Heart right ventricle (tissue), 16 donors: ENCODE measurements around the gene GAL3ST2. TPM values are rescaled to one million over a fixed set of nuclear protein-coding genes. Genes with fewer than 3 reads are reported as not detected.
A peak's percentile ranks its signal among the peaks of the same experiment; 100 is the strongest.
"Not testable (repeated sequence)": the region's sequence is repeated elsewhere in the genome, so short reads cannot be mapped to it uniquely, and the experiment has no call there.

Source experiments
- ATAC-seq, 8 donors: fragments of 200-7000 bp; cut with Tn5 transposase; one replicate each; pipeline ENCODE4 v1.9.1; 2020; ENCODE audit warnings: mild to moderate bottlenecking in 8 of 8, moderate library complexity in 8 of 8, moderate number of reproducible peaks in 1 of 8
- DNase-seq, 2 donors: peaks; one replicate each; pipeline ENCODE4 v3.0.0-alpha.2; 2020
- H3K27ac ChIP-seq, 10 donors: fragments of 200-600 bp; sonication (generic) in 2 of 10; one replicate each; pipeline versions ENCODE4 v1.5.0 to v1.8.0; 2020 to 2022; ENCODE audit warnings: mild to moderate bottlenecking in 3 of 10
- H3K27me3 ChIP-seq, 7 donors: fragments of 200-600 bp; one replicate each; pipeline ENCODE4 v1.8.0; 2021 to 2022; ENCODE audit warnings: mild to moderate bottlenecking in 2 of 7
- H3K36me3 ChIP-seq, 9 donors: fragments of 200-600 bp; sonication (generic) in 1 of 9; one replicate each; pipeline versions ENCODE4 v1.5.0 to v1.8.0; 2020 to 2022; ENCODE audit warnings: mild to moderate bottlenecking in 2 of 9
- H3K4me1 ChIP-seq, 9 donors: fragments of 200-600 bp; sonication (generic) in 1 of 9; one replicate each; pipeline versions ENCODE4 v1.5.0 to v1.8.0; 2020 to 2022; ENCODE audit warnings: mild to moderate bottlenecking in 4 of 9
- H3K4me3 ChIP-seq, 10 donors: fragments of 200-600 bp; sonication (generic) in 2 of 10; one replicate each; pipeline versions ENCODE4 v1.5.0 to v1.8.0; 2020 to 2022; ENCODE audit warnings: mild to moderate bottlenecking in 7 of 10, moderate library complexity in 2 of 10
- H3K9me3 ChIP-seq, 11 donors: fragments of 200-600 bp in 10 of 11; sonication (generic) in 2 of 11; one replicate each; pipeline versions ENCODE4 v1.5.0 to v1.8.0; 2013 to 2022; ENCODE audit warnings: mild to moderate bottlenecking in 2 of 11, control low read depth in 1 of 11, moderate library complexity in 1 of 11
- CTCF ChIP-seq, 9 donors: fragments of 200-600 bp; sonication (generic) in 2 of 9; IDR thresholded peaks; one replicate each; pipeline versions ENCODE4 v1.5.0 to v1.8.0; 2021 to 2022; ENCODE audit warnings: antibody characterized with exemption in 9 of 9, mild to moderate bottlenecking in 5 of 9, moderate library complexity in 1 of 9
- WGBS, 2 donors: extraction: QIAGEN DNeasy Blood & Tissue Kit; methylation state at CpG; one replicate each; pipeline ENCODE4 v1.1.7; 2013; ENCODE audit warnings: inconsistent platforms in 1 of 2; 5-methylcytosine and 5-hydroxymethylcytosine counted together
- intact Hi-C, 10 donors: fragments of 100-400 bp; cut with DNase I; formaldehyde crosslinking; loops; one replicate each; pipeline versions ENCODE4 v1.11.1 to v1.14.2; 2022
- polyA plus RNA-seq, 2 donors: library from polyadenylated mRNA; stranded (reverse); fragments of 200-250 nt; gene quantifications; one replicate each; pipeline ENCODE4 v1.2.3, GENCODE V29; 2013
- total RNA-seq, 10 donors: library from RNA; stranded (reverse); fragmentation: NEBNext Ultra II Directional in 3 of 10; extraction: Animal tissue kit (Norgen Biotek cat#: 25700) in 3 of 10; gene quantifications; one replicate each; pipeline versions ENCODE4 v1.2.1 to v1.2.4, GENCODE V29; 2021 to 2023
- donor health status: Arrhythmogenic right ventricular cardiomyopathy.
- donor health status: ischemic (EF 13 %, LVEDD 7.1; RV severe dilation, severe dysfunction).
- donor health status: healthy with polysubstance abuse.
- donor health status: DM: no; HTN: yes; CAD: no.
- donor health status: DM: no; HTN: no; CAD: no.
- donor health status: ischemic (EF 25% LVEDD 6.9; RV normal size, moderate dysfunction).
- donor health status: ischemic (EF 25% LVEDD 5.7; RV mildly dilated, moderate dysfunction).
- donor health status: healthy.
- donor health status: DM: yes; HTN: yes; CAD: no.
- donor health status: Ischemic cardiomyopathy.
- donor health status: ischemic (EF 35%, LVEDD 5.7; RV mildly dilated, moderate dysfunction).
- donor health status: nonischemic (EF 11% LVEDD 7.7; RV severe dilation, severe dysfunction).
- donor health status: DM: yes; HTN: yes; CAD: no.
- donor health status: PGD.
- donor health status: ischemic (EF 29% LVEDD 5.4; RV normal size, mild dysfunction).
- donor health status: nonischemic (EF 23%, LVEDD 6.1; RV moderate dilation, normal function).

Gene GAL3ST2
- total and polyA plus RNA-seq, 12 donors = 0.19 to 0.28 (median 0.23) TPM; not detected in 9

- peaks cover 0 to 4% (median 0%) of the 10 kb centered on the region in 7 donors for H3K27me3 ChIP-seq
- 81 to 85% methylated on average over 25 of the region's 25 CpGs for WGBS, 2 donors
- no peak for DNase-seq
Observed at GRCh38 chr2:241818229-241818942, 41.8 kb downstream of the GAL3ST2 start.

DNA sequence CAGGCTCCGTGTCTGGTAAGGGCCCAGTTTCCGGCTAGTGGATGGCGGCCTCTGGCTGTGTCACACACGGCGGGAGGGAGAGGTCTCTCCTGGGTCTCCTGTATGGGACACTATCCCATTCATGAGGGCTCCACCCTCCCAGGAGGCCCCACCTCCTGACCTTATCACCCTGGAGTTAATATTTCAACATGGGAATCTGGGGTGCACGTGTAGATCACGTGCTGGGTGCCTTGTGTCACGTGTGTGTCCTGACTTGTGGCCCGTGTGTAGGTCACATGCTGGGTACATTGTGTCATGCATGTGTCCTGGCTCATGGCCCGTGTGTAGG, 42.3 kb downstream of the GAL3ST2 start:
- H3K4me3 ChIP-seq = no peak overlapping the region
- H3K9me3 ChIP-seq = no peaks in the 10 kb centered on the region
- WGBS, 2 donors = 73 to 79% methylated on average over 10 of the region's 10 CpGs
- peaks cover 0 to 34% (median 0%) of the 10 kb centered on the region in 9 donors for H3K4me1 ChIP-seq
- ATAC-seq (no peak), DNase-seq (no peak)
- H3K27me3 ChIP-seq = peaks cover 0 to 4% (median 0%) of the 10 kb centered on the region in 7 donors
- H3K36me3 ChIP-seq = no peaks in the 10 kb centered on the region
- H3K27ac ChIP-seq = no peak overlapping the region
- no peak for TF ChIP-seq CTCF (IDR thresholded peaks at IDR 0.05)
- intact Hi-C loops = no loop called here

More at GRCh38 chr2:241818229-241818942, 41.8 kb downstream of the GAL3ST2 start:
- intact Hi-C loops = no loop called here
- Histone ChIP-seq H3K9me3 (no peaks in the 10 kb centered on the region), H3K4me3 (no peak overlapping the region), H3K36me3 (no peaks in the 10 kb centered on the region), H3K27ac (peak overlapping the region in 1 of 10 donors; percentile 30), H3K4me1 (peaks cover 0 to 36% (median 1%) of the 10 kb centered on the region in 9 donors)
- no peak for ATAC-seq
- no peak for TF ChIP-seq CTCF (IDR thresholded peaks at IDR 0.05)

- peaks cover 0 to 34% (median 0%) of the 10 kb centered on the region in 9 donors for H3K4me1 ChIP-seq
- WGBS, 2 donors = 82 to 83% methylated on average over 27 of the region's 27 CpGs
- H3K27me3 ChIP-seq, H3K4me3 ChIP-seq, DNase-seq, intact Hi-C loops, H3K36me3 ChIP-seq, H3K9me3 ChIP-seq, ATAC-seq: not testable (repeated sequence)
- H3K27ac ChIP-seq = peak overlapping the region in 1 of 10 donors; percentile 59
Observed at GRCh38 chr2:241819947-241820624, 43.5 kb downstream of the GAL3ST2 start.

DNA sequence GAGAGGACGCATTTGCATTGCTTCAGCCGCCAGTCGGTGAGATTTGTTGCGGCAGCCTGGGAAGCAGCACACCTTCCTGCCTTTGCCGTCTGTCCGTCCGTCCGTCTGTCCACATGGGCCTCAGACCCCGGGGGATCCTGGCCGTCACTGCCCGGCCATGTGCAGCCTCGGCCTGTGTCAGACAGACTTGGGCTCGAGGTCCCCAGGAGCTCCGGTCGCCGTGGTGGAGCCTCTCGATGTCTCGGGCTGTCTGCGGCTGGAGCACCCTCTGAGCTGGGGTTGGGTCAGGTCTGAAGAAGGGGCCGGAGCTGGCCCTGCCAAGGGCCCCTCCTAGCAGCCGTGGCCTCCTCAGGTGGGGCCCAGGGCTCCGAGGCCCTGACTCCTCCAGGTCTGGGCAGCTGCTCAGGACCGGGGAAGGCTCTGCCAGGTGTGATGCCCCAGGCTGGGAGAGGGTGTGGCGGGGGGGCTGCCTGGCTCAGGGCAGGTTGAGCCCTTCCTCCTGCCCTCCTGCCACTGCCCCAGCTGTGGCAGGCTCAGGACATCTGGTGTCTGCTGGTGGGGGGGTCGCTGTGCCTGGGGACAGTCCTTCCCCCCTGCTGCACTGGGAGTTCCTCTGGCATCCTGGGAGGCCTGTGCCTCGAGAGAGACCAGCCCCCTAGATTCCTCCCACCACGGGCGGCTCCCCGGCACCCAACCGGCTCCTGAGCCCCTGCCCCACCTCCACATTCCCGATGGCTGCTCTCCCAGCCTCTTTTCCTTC, 44.2 kb downstream of the GAL3ST2 start:
- Histone ChIP-seq H3K4me3 (peak overlapping the region in 6 of 10 donors; percentile 14 to 41 (median 31)), H3K36me3 (no peaks in the 10 kb centered on the region), H3K27ac (peak overlapping the region in 6 of 10 donors; percentile 19 to 72 (median 45)), H3K27me3 (peaks cover 0 to 4% (median 0%) of the 10 kb centered on the region in 7 donors), H3K9me3 (peaks cover 0 to 8% (median 0%) of the 10 kb centered on the region in 11 donors), H3K4me1 (peaks cover 0 to 32% (median 0%) of the 10 kb centered on the region in 9 donors)
- whole genome bisulfite sequencing, 2 donors = 80 to 82% methylated on average over 31 of the region's 31 CpGs
- ATAC-seq (peak in 2 of 8 donors; percentile 8 to 16), DNase-seq (no peak)
- TF ChIP-seq CTCF (IDR thresholded peaks at IDR 0.05) = no peak
- intact Hi-C loops = no loop called here
